Body of pancreas (tissue), 4 donors: ENCODE data around the gene RHBDL1. TPM values are rescaled to one million over a fixed set of nuclear protein-coding genes. Genes with fewer than 3 reads are reported as not detected.
A peak's percentile ranks its signal among the peaks of the same experiment; 100 is the strongest.

Experiments
- ATAC-seq: fragments of 150-250 bp; one replicate; pipeline ENCODE4 v1.9.1; 2016
- DNase-seq, 4 donors: peaks; one replicate each; pipeline ENCODE4 v3.0.0-alpha.2; 2019
- H3K27ac ChIP-seq, 4 donors: fragments of 200-600 bp; sonication (generic); 1 replicate in 3 of 4; 2 replicates in 1 of 4; pipeline versions ENCODE4 v1.5.1 to v1.6.1; 2016 to 2019; ENCODE audit warnings: mild to moderate bottlenecking in 1 of 4, mixed read lengths in 1 of 4, moderate library complexity in 1 of 4
- H3K27me3 ChIP-seq, 2 donors: fragments of 200-600 bp; sonication (generic); one replicate each; pipeline ENCODE4 v1.6.0; 2016; ENCODE audit warnings: mild to moderate bottlenecking in 1 of 2
- H3K36me3 ChIP-seq, 2 donors: fragments of 200-600 bp; sonication (generic); replicated peaks in 1 of 2; 2 replicates each; pipeline ENCODE4 v1.5.1; 2016; ENCODE audit warnings: low read depth in 2 of 2; ENCODE audit not compliant: insufficient read depth in 1 of 2
- H3K4me1 ChIP-seq: fragments of 200-600 bp; sonication (generic); one replicate; pipeline ENCODE4 v1.6.0; 2016
- H3K4me3 ChIP-seq, 2 donors: fragments of 200-600 bp; sonication (generic); 1 replicate in 1 of 2; 2 replicates in 1 of 2; pipeline ENCODE4 v1.5.1; 2016 to 2019
- H3K9me3 ChIP-seq, 3 donors: fragments of 200-600 bp; sonication (generic); 1 replicate in 2 of 3; 2 replicates in 1 of 3; pipeline ENCODE4 v1.5.1; 2016
- POLR2A ChIP-seq, 3 donors: fragments of 450-650 bp; IDR thresholded peaks; one replicate each; pipeline ENCODE4 v1.6.1; 2016; ENCODE audit warnings: antibody characterized with exemption in 3 of 3, mild to moderate bottlenecking in 2 of 3
- WGBS, 2 donors: methylation state at CpG; one replicate each; pipeline ENCODE4 v1.1.5; 2017; 5-methylcytosine and 5-hydroxymethylcytosine counted together
- intact Hi-C: fragments of 100-400 bp; cut with DNase I; formaldehyde crosslinking; loops from one replicate; pipeline ENCODE4 v1.15.1; 2023
- total RNA-seq, 2 donors: library from RNA; depleted of rRNA; stranded (reverse); fragments of >200 nt; gene quantifications; one replicate each; pipeline ENCODE4 v1.1.0, GENCODE V29; 2016
- TF ChIP-seq, protein P1 (sequence below), 7 experiments: fragments of 450-650 bp in 4 of 7; fragments of 200-600 bp in 3 of 7; sonication (generic) in 3 of 7; IDR thresholded peaks; one replicate each; pipeline ENCODE4 v1.5.1; 2016 to 2019; ENCODE audit warnings: antibody characterized with exemption in 7 of 7

Gene RHBDL1
- total RNA-seq, 2 donors from 2014 or later = 1.8 to 4.3 TPM

DNA sequence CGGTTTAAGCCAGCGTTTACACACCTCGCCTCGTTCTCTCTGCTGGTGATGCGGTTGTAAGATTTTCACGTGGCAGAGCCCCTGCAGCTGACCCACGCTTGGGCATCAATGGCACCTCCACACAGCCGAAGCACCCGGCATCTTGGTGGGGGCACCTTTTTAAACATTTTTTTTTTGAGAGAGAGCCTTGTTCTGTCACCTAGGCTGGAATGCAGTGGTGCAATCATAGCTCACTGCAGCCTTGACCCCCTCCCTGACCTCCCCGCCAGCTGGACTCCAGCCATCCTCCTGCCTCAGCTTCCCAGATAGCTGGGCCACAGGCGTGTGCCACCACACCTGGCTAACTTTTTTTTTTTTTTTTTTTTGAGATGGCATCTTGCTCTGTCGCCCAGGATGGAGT is 21.4 kb upstream of the RHBDL1 start:
- ATAC-seq (no peak), DNase-seq (no peak)
- TF ChIP-seq, protein P1, sequence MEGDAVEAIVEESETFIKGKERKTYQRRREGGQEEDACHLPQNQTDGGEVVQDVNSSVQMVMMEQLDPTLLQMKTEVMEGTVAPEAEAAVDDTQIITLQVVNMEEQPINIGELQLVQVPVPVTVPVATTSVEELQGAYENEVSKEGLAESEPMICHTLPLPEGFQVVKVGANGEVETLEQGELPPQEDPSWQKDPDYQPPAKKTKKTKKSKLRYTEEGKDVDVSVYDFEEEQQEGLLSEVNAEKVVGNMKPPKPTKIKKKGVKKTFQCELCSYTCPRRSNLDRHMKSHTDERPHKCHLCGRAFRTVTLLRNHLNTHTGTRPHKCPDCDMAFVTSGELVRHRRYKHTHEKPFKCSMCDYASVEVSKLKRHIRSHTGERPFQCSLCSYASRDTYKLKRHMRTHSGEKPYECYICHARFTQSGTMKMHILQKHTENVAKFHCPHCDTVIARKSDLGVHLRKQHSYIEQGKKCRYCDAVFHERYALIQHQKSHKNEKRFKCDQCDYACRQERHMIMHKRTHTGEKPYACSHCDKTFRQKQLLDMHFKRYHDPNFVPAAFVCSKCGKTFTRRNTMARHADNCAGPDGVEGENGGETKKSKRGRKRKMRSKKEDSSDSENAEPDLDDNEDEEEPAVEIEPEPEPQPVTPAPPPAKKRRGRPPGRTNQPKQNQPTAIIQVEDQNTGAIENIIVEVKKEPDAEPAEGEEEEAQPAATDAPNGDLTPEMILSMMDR (IDR thresholded peaks at IDR 0.05) = no peak
- no peak for TF ChIP-seq POLR2A (IDR thresholded peaks at IDR 0.05)
- no peaks in the 10 kb centered on the region for H3K36me3 ChIP-seq
- H3K4me1 ChIP-seq = peaks cover 14% of the 10 kb centered on the region
- H3K27me3 ChIP-seq = no peaks in the 10 kb centered on the region
- no peak overlapping the region for H3K27ac ChIP-seq
- H3K9me3 ChIP-seq = no peaks in the 10 kb centered on the region
- 86 to 92% methylated on average over 12 of the region's 12 CpGs for WGBS, 2 donors
- intact Hi-C loops = no loop called here
- no peak overlapping the region for H3K4me3 ChIP-seq

DNA sequence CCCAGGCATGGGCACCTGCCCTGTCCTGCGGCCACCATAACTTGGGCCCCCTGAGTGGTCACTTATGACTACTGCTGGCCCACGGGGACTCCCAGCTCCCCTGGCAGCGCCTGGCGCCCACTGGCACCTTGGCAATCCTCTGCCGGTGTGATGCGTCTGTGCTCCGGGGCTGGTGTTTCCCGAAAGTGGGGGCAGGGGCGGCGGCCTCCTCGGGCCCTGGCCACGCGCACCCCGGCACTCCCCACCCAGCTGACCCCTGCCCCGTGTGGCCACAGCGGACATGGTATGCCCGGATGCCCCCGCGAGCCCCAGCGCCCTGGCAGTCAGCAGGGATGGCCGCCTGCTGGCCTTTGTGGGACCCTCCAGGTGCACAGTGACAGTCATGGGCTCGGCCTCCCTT is 18.0 kb upstream of the RHBDL1 start:
- TF ChIP-seq, protein P1 (IDR thresholded peaks at IDR 0.05) = no peak
- TF ChIP-seq POLR2A (IDR thresholded peaks at IDR 0.05) = no peak
- WGBS, 2 donors = 96% methylated on average over 18 of the region's 22 CpGs; no CpG with 5 or more reads in 1 of the 2 donors
- no peaks in the 10 kb centered on the region for H3K27me3 ChIP-seq
- no peak for DNase-seq
- no peaks in the 10 kb centered on the region for H3K36me3 ChIP-seq
- no peaks in the 10 kb centered on the region for H3K9me3 ChIP-seq
- H3K27ac ChIP-seq = no peak overlapping the region
- H3K4me3 ChIP-seq = no peak overlapping the region
- ATAC-seq = no peak
- H3K4me1 ChIP-seq = peaks cover 19% of the 10 kb centered on the region
- intact Hi-C loops = no loop called here

DNA sequence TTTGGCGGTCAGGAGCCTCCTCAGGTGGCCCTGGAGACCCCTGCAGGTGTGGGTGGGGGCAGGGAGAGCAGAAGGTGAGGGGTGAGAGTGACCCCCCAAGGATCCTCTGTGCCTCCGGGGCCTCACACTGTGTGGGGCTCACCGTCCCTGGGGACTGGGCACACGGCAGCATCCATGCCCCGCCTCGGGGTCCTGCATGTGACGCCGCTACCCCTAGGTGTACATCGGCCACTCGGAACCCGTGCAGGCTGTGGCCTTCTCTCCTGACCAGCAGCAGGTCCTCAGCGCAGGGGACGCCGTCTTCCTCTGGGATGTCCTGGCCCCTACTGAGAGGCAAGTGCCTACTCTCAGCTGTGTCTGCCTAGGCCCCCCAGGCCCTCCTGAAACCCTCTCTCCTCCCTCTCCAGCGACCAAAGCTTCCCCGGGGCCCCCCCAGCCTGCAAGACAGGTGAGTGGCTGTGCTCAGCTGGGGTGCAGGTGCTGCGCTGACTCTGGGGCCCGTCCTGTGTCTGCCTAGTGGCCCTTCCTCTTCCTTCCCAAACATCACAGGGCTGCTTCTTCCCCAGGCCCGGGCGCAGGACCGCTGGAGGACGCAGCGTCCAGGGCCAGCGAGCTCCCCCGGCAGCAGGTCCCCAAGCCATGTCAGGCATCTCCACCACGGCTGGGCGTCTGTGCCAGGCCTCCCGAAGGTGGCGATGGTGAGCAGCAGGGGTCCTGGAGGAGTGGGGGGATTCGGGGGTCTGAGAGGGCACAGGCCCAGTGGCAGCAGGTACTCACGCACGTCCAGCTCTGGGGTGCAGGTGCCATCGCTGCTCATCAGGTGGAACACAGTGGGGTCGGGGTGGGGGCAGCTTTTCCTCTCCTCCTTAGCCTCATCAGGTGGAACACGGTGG is 16.5 kb upstream of the RHBDL1 start:
- TF ChIP-seq, protein P1 (IDR thresholded peaks at IDR 0.05) = no peak
- no peak for TF ChIP-seq POLR2A (IDR thresholded peaks at IDR 0.05)
- no peaks in the 10 kb centered on the region for H3K36me3 ChIP-seq
- H3K4me3 ChIP-seq = no peak overlapping the region
- no peaks in the 10 kb centered on the region for H3K9me3 ChIP-seq
- WGBS, 2 donors = 92 to 94% methylated on average over 14 to 26 of the region's 35 CpGs
- H3K4me1 ChIP-seq = peaks cover 19% of the 10 kb centered on the region
- no peak for ATAC-seq
- intact Hi-C loops = no loop called here
- H3K27me3 ChIP-seq = no peaks in the 10 kb centered on the region
- H3K27ac ChIP-seq = no peak overlapping the region
- DNase-seq = no peak

DNA sequence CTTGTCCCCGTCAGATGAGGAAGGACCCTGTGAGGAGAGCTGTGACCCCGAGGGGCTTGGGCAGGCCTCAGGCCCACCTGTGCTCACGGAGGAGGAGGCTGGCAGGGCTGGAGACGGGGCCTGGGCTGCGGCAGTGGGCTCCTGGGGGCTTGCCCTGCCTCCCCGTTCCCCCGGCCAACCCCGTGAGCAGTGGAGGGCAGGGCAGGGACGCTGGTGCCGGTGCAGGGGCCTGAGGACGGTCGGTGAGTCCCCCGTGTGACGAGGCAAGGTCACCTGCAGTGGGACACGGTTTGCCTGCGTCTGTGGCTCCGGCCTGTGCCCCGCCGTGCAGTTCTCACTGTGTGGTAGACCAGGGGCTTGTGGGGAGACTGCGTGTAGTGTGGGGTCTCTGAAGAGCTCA is 15.9 kb upstream of the RHBDL1 start:
- Histone ChIP-seq H3K4me3 (no peak overlapping the region), H3K4me1 (peaks cover 19% of the 10 kb centered on the region), H3K9me3 (no peaks in the 10 kb centered on the region), H3K36me3 (no peaks in the 10 kb centered on the region), H3K27ac (peak overlapping the region in 1 of 4 donors; percentile 80), H3K27me3 (no peaks in the 10 kb centered on the region)
- DNase-seq (no peak), ATAC-seq (no peak)
- TF ChIP-seq, protein P1 (IDR thresholded peaks at IDR 0.05) = no peak
- TF ChIP-seq POLR2A (IDR thresholded peaks at IDR 0.05) = no peak
- intact Hi-C loops = no loop called here
- WGBS, 2 donors = 85% methylated on average over 20 of the region's 20 CpGs; no CpG with 5 or more reads in 1 of the 2 donors

DNA sequence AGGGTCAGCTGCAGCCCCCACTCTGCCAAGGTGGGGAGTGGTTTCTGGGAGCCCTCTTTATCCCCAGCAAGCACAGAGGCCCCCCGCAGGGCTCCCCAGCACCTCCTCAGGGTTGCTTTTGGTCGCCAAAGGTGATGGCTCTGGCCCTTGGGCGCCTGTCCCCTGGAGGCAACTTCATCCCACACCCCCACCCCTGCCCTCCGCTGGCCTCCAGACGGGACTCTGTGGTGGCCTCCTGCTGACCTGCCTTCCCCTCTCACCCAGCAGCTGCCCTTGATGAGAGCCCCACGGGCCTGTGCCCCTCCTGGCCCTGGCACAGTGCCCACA is 15.4 kb upstream of the RHBDL1 start:
- H3K36me3 ChIP-seq = no peaks in the 10 kb centered on the region
- H3K4me3 ChIP-seq = no peak overlapping the region
- 64 to 67% methylated on average over 4 of the region's 6 CpGs for WGBS, 2 donors
- H3K9me3 ChIP-seq = no peaks in the 10 kb centered on the region
- TF ChIP-seq, protein P1 (IDR thresholded peaks at IDR 0.05) = no peak
- no peak for TF ChIP-seq POLR2A (IDR thresholded peaks at IDR 0.05)
- ATAC-seq = no peak
- H3K27me3 ChIP-seq = no peaks in the 10 kb centered on the region
- H3K4me1 ChIP-seq = peaks cover 19% of the 10 kb centered on the region
- peak overlapping the region; percentile 68 to 82 (median 76) for H3K27ac ChIP-seq
- no peak for DNase-seq
- intact Hi-C loops = no loop called here
